HEK293 (cell line): Measurements from ENCODE around the gene DSCAML1.

Experiments used
- CTCF ChIA-PET: fragments of 350-600 bp; formaldehyde crosslinking; extraction: SDS; loops from one replicate; lab custom pipeline; 2021; ENCODE audit warnings: antibody characterized with exemption; lab: Yijun Ruan, JAX
- POLR2A ChIA-PET: fragments of 300-600 bp; formaldehyde crosslinking; extraction: SDS; loops from one replicate; lab custom pipeline; 2020; ENCODE audit warnings: antibody characterized with exemption, inconsistent platforms; lab: Yijun Ruan, JAX
- H3K27ac ChIP-seq: fragments of 200-500 bp; sonication (Bioruptor generic); 2 replicates; pipeline ENCODE4 v1.5.1; 2014; ENCODE audit warnings: low read depth, low read length, control low read depth, inconsistent platforms; ENCODE audit errors: extremely low read depth
- H3K36me3 ChIP-seq, 2 experiments: fragments of 200-500 bp in 1 of 2; sonication (Bioruptor generic) in 1 of 2; 1 replicate in 1 of 2; 2 replicates in 1 of 2; pipeline ENCODE4 v1.5.1; 2014 to 2017; ENCODE audit warnings: inconsistent platforms in 2 of 2, low read length in 2 of 2; ENCODE audit not compliant: control insufficient read depth in 2 of 2, insufficient read depth in 1 of 2
- H3K4me1 ChIP-seq: fragments of 200-500 bp; sonication (Bioruptor generic); 2 replicates; pipeline ENCODE4 v1.5.1; 2014; ENCODE audit warnings: mild to moderate bottlenecking, low read length, inconsistent platforms; ENCODE audit not compliant: control insufficient read depth, insufficient read depth
- H3K4me3 ChIP-seq: 2 replicates; pipeline ENCODE4 v1.5.1; 2011; ENCODE audit warnings: low read depth, mild to moderate bottlenecking, control low read depth, low read length, moderate library complexity
- H3K9me3 ChIP-seq: fragments of 200-500 bp; sonication (Bioruptor generic); 2 replicates; pipeline ENCODE4 v1.5.1; 2014; ENCODE audit warnings: low read depth, low read length, inconsistent platforms; ENCODE audit not compliant: control insufficient read depth, insufficient read depth
- FEZF1 ChIP-seq: fragments of 450-650 bp; formaldehyde crosslinking; IDR thresholded peaks from 2 replicates; pipeline ENCODE4 v1.5.1; 2016; ENCODE audit warnings: missing biosample characterization, missing genetic modification characterization
- GFI1B ChIP-seq: fragments of 450-650 bp; formaldehyde crosslinking; IDR thresholded peaks from 2 replicates; pipeline ENCODE4 v1.5.1; 2016; ENCODE audit warnings: missing biosample characterization, missing genetic modification characterization
- KLF1 ChIP-seq: fragments of 450-650 bp; formaldehyde crosslinking; IDR thresholded peaks from 2 replicates; pipeline ENCODE4 v1.5.1; 2016; ENCODE audit warnings: missing biosample characterization, missing genetic modification characterization
- MEIS1 ChIP-seq: sonication (generic); formaldehyde crosslinking; IDR thresholded peaks from 2 replicates; pipeline ENCODE4 v1.8.1; 2022; ENCODE audit warnings: missing genetic modification reagents, mild to moderate bottlenecking, borderline replicate concordance
- OVOL3 ChIP-seq: fragments of 450-650 bp; formaldehyde crosslinking; IDR thresholded peaks from 2 replicates; pipeline ENCODE4 v1.5.1; 2016; ENCODE audit warnings: missing biosample characterization, missing genetic modification characterization
- PRDM1 ChIP-seq: fragments of 450-650 bp; formaldehyde crosslinking; IDR thresholded peaks from 2 replicates; pipeline ENCODE4; 2016; ENCODE audit warnings: missing biosample characterization, missing genetic modification characterization
- SETDB1 ChIP-seq: IDR thresholded peaks from one replicate; pipeline ENCODE4 v1.6.1; 2017; ENCODE audit warnings: mild to moderate bottlenecking, low read length, moderate library complexity, mixed read lengths; ENCODE audit not compliant: insufficient read length
- SP2 ChIP-seq: fragments of 450-650 bp; formaldehyde crosslinking; IDR thresholded peaks from 2 replicates; pipeline ENCODE4 v1.5.1; 2016; ENCODE audit warnings: missing biosample characterization, missing genetic modification characterization
- YY2 ChIP-seq: fragments of 450-650 bp; formaldehyde crosslinking; IDR thresholded peaks from 2 replicates; pipeline ENCODE4 v1.5.1; 2016; ENCODE audit warnings: missing biosample characterization, missing genetic modification characterization
- ZBTB21 ChIP-seq: fragments of 450-650 bp; formaldehyde crosslinking; IDR thresholded peaks from 2 replicates; pipeline ENCODE4 v1.5.1; 2017; ENCODE audit warnings: missing biosample characterization, missing genetic modification characterization
- ZFP69B ChIP-seq: fragments of 450-650 bp; formaldehyde crosslinking; IDR thresholded peaks from 2 replicates; pipeline ENCODE4 v1.5.1; 2016; ENCODE audit warnings: missing biosample characterization, missing genetic modification characterization
- ZNF140 ChIP-seq: fragments of 450-650 bp; formaldehyde crosslinking; IDR thresholded peaks from 2 replicates; pipeline ENCODE4 v1.5.1; 2016; ENCODE audit warnings: missing biosample characterization, missing genetic modification characterization
- ZNF23 ChIP-seq: fragments of 450-650 bp; formaldehyde crosslinking; IDR thresholded peaks from 2 replicates; pipeline ENCODE4 v1.5.1; 2016; ENCODE audit warnings: missing biosample characterization, missing genetic modification characterization, borderline replicate concordance
- ZNF24 ChIP-seq: fragments of 450-650 bp; formaldehyde crosslinking; IDR thresholded peaks from 2 replicates; pipeline ENCODE4 v1.5.1; 2016; ENCODE audit warnings: missing biosample characterization, missing genetic modification characterization
- ZNF426 ChIP-seq: fragments of 450-650 bp; formaldehyde crosslinking; IDR thresholded peaks from 2 replicates; pipeline ENCODE4 v1.5.1; 2017; ENCODE audit warnings: missing biosample characterization, missing genetic modification characterization, mild to moderate bottlenecking, inconsistent platforms, moderate library complexity
- ZNF660 ChIP-seq: fragments of 450-650 bp; IDR thresholded peaks from 2 replicates; pipeline ENCODE4 v1.5.1; 2018; ENCODE audit warnings: missing biosample characterization, mild to moderate bottlenecking, missing genetic modification characterization
- ZNF768 ChIP-seq: fragments of 450-650 bp; formaldehyde crosslinking; IDR thresholded peaks from 2 replicates; pipeline ENCODE4 v1.5.1; 2018; ENCODE audit warnings: missing biosample characterization, mild to moderate bottlenecking, missing genetic modification characterization
- ZNF776 ChIP-seq: fragments of 450-650 bp; formaldehyde crosslinking; IDR thresholded peaks from 2 replicates; pipeline ENCODE4 v1.5.0; 2017; ENCODE audit warnings: missing biosample characterization, missing genetic modification characterization, borderline replicate concordance
- ZNF777 ChIP-seq: fragments of 450-650 bp; formaldehyde crosslinking; IDR thresholded peaks from 2 replicates; pipeline ENCODE4 v1.5.1; 2017; ENCODE audit warnings: missing biosample characterization, missing genetic modification characterization, borderline replicate concordance
- TF ChIP-seq, protein P1 (sequence below): fragments of 450-650 bp; formaldehyde crosslinking; conservative IDR thresholded peaks from 2 replicates; pipeline ENCODE4 v1.5.1; 2016; ENCODE audit warnings: low read depth, missing biosample characterization, missing genetic modification characterization
- TF ChIP-seq, protein P2 (sequence below): fragments of 450-650 bp; IDR thresholded peaks from 2 replicates; pipeline ENCODE4 v1.5.1; 2018; ENCODE audit warnings: missing biosample characterization, missing genetic modification characterization
- TF ChIP-seq, protein P3 (sequence below): fragments of 450-650 bp; formaldehyde crosslinking; IDR thresholded peaks from 2 replicates; pipeline ENCODE4 v1.5.1; 2016; ENCODE audit warnings: missing biosample characterization, missing genetic modification characterization
- TF ChIP-seq, protein P4 (sequence below): fragments of 450-650 bp; formaldehyde crosslinking; IDR thresholded peaks from 2 replicates; pipeline ENCODE4 v1.5.1; 2016; ENCODE audit warnings: missing biosample characterization, missing genetic modification characterization
- TF ChIP-seq, protein P5 (sequence below): fragments of 450-650 bp; formaldehyde crosslinking; IDR thresholded peaks from 2 replicates; pipeline ENCODE4 v1.5.1; 2016; ENCODE audit warnings: missing biosample characterization, missing genetic modification characterization
- TF ChIP-seq, protein P6 (sequence below): fragments of 450-650 bp; formaldehyde crosslinking; IDR thresholded peaks from 2 replicates; pipeline ENCODE4; 2016; ENCODE audit warnings: missing biosample characterization, missing genetic modification characterization

The DSCAML1 gene

DNA sequence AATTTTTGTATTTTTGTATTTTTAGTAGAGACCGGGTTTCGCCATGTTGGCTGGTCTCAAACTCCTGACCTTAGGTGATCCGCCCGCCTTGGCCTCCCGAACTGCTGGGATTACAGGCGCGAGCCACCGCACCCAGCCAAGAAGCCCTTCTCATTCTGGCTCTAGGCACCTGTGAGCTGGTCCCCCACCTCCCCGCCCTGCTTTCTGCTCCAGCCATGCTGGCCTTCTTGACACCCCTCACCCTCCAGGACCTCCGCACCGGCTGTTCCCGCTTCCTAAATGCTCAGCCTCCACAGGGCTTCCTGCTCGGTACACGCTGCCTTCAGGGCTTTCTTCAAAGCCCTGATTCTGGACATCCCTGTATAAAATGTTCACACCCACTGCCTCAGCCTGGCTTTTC, 33.1 kb upstream of the DSCAML1 start (continued):
- TF ChIP-seq, protein P1, sequence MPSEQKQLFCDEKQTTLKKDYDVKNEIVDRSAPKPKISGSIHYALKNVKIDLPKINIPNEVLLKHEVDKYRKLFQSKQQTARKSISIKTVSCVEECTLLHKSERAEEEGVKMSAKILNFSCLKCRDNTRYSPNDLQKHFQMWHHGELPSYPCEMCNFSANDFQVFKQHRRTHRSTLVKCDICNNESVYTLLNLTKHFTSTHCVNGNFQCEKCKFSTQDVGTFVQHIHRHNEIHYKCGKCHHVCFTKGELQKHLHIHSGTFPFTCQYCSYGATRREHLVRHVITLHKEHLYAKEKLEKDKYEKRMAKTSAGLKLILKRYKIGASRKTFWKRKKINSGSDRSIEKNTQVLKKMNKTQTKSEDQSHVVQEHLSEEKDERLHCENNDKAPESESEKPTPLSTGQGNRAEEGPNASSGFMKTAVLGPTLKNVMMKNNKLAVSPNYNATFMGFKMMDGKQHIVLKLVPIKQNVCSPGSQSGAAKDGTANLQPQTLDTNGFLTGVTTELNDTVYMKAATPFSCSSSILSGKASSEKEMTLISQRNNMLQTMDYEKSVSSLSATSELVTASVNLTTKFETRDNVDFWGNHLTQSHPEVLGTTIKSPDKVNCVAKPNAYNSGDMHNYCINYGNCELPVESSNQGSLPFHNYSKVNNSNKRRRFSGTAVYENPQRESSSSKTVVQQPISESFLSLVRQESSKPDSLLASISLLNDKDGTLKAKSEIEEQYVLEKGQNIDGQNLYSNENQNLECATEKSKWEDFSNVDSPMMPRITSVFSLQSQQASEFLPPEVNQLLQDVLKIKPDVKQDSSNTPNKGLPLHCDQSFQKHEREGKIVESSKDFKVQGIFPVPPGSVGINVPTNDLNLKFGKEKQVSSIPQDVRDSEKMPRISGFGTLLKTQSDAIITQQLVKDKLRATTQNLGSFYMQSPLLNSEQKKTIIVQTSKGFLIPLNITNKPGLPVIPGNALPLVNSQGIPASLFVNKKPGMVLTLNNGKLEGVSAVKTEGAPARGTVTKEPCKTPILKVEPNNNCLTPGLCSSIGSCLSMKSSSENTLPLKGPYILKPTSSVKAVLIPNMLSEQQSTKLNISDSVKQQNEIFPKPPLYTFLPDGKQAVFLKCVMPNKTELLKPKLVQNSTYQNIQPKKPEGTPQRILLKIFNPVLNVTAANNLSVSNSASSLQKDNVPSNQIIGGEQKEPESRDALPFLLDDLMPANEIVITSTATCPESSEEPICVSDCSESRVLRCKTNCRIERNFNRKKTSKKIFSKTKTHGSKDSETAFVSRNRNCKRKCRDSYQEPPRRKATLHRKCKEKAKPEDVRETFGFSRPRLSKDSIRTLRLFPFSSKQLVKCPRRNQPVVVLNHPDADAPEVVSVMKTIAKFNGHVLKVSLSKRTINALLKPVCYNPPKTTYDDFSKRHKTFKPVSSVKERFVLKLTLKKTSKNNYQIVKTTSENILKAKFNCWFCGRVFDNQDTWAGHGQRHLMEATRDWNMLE (tag by site-specific recombination), result no peak
- TF ChIP-seq ZNF768 (tag by site-specific recombination) (no peak), PRDM1 (tag by site-specific recombination) (no peak), ZFP69B (tag by site-specific recombination) (no peak), OVOL3 (tag by site-specific recombination) (no peak), ZNF24 (tag by site-specific recombination) (no peak), ZNF776 (tag by site-specific recombination) (no peak), ZNF426 (no peak), FEZF1 (tag by site-specific recombination) (no peak)
- TF ChIP-seq, protein P2, sequence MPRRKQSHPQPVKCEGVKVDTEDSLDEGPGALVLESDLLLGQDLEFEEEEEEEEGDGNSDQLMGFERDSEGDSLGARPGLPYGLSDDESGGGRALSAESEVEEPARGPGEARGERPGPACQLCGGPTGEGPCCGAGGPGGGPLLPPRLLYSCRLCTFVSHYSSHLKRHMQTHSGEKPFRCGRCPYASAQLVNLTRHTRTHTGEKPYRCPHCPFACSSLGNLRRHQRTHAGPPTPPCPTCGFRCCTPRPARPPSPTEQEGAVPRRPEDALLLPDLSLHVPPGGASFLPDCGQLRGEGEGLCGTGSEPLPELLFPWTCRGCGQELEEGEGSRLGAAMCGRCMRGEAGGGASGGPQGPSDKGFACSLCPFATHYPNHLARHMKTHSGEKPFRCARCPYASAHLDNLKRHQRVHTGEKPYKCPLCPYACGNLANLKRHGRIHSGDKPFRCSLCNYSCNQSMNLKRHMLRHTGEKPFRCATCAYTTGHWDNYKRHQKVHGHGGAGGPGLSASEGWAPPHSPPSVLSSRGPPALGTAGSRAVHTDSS (tag by site-specific recombination), result no peak
- TF ChIP-seq, protein P3, sequence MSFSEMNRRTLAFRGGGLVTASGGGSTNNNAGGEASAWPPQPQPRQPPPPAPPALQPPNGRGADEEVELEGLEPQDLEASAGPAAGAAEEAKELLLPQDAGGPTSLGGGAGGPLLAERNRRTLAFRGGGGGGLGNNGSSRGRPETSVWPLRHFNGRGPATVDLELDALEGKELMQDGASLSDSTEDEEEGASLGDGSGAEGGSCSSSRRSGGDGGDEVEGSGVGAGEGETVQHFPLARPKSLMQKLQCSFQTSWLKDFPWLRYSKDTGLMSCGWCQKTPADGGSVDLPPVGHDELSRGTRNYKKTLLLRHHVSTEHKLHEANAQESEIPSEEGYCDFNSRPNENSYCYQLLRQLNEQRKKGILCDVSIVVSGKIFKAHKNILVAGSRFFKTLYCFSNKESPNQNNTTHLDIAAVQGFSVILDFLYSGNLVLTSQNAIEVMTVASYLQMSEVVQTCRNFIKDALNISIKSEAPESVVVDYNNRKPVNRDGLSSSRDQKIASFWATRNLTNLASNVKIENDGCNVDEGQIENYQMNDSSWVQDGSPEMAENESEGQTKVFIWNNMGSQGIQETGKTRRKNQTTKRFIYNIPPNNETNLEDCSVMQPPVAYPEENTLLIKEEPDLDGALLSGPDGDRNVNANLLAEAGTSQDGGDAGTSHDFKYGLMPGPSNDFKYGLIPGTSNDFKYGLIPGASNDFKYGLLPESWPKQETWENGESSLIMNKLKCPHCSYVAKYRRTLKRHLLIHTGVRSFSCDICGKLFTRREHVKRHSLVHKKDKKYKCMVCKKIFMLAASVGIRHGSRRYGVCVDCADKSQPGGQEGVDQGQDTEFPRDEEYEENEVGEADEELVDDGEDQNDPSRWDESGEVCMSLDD (tag by site-specific recombination), result no peak
- TF ChIP-seq, protein P4, sequence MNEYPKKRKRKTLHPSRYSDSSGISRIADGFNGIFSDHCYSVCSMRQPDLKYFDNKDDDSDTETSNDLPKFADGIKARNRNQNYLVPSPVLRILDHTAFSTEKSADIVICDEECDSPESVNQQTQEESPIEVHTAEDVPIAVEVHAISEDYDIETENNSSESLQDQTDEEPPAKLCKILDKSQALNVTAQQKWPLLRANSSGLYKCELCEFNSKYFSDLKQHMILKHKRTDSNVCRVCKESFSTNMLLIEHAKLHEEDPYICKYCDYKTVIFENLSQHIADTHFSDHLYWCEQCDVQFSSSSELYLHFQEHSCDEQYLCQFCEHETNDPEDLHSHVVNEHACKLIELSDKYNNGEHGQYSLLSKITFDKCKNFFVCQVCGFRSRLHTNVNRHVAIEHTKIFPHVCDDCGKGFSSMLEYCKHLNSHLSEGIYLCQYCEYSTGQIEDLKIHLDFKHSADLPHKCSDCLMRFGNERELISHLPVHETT, result no peak

DNA sequence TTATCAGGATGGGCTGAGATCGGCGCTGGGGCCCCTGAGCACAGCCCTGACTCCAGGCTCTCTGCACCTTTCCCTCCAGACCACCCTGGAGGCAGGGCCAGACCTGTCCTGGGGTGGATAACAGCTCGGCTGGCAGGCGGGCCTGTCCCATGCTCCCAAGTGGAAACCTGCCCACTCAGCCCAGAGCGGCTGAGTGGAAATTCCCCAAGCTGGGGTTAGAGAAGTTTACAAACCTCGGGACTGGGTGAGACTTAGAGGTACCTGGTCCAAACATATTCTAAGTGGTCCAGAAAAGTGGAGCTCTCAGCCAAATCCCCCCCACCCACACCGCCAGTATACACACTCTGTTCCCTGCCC, 32.3 kb upstream of the DSCAML1 start:
- H3K27ac ChIP-seq, result no peak overlapping the region
- H3K36me3 ChIP-seq, result no peaks in the 10 kb centered on the region
- H3K4me3 ChIP-seq, result no peak overlapping the region
- H3K4me1 ChIP-seq, result no peaks in the 10 kb centered on the region
- POLR2A ChIA-PET, result no interaction called here
- no peaks in the 10 kb centered on the region for H3K9me3 ChIP-seq
- CTCF ChIA-PET, result interaction anchor here (0.5 to 10.2 kb wide), 2 partner anchors 11 to 385 kb away, joined by 4 to 78 read pairs; no protein-coding TSS in a partner anchor
- TF ChIP-seq, protein P5, sequence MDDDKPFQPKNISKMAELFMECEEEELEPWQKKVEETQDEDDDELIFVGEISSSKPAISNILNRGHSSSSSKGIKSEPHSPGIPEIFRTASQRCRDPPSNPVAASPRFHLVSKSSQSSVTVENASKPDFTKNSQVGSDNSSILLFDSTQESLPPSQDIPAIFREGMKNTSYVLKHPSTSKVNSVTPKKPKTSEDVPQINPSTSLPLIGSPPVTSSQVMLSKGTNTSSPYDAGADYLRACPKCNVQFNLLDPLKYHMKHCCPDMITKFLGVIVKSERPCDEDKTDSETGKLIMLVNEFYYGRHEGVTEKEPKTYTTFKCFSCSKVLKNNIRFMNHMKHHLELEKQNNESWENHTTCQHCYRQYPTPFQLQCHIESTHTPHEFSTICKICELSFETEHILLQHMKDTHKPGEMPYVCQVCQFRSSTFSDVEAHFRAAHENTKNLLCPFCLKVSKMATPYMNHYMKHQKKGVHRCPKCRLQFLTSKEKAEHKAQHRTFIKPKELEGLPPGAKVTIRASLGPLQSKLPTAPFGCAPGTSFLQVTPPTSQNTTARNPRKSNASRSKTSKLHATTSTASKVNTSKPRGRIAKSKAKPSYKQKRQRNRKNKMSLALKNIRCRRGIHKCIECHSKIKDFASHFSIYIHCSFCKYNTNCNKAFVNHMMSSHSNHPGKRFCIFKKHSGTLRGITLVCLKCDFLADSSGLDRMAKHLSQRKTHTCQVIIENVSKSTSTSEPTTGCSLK, result no peak
- TF ChIP-seq ZNF660 (tag by site-specific recombination) (no peak), SETDB1 (no peak), YY2 (tag by site-specific recombination) (no peak), GFI1B (tag by site-specific recombination) (no peak), KLF1 (tag by site-specific recombination) (no peak), MEIS1 (CRISPR knock-in tag) (no peak), SP2 (tag by site-specific recombination) (no peak), ZNF777 (tag by site-specific recombination) (no peak), ZNF23 (tag by site-specific recombination) (no peak), ZBTB21 (tag by site-specific recombination) (no peak), ZNF140 (tag by site-specific recombination) (no peak)
- TF ChIP-seq, protein P6, sequence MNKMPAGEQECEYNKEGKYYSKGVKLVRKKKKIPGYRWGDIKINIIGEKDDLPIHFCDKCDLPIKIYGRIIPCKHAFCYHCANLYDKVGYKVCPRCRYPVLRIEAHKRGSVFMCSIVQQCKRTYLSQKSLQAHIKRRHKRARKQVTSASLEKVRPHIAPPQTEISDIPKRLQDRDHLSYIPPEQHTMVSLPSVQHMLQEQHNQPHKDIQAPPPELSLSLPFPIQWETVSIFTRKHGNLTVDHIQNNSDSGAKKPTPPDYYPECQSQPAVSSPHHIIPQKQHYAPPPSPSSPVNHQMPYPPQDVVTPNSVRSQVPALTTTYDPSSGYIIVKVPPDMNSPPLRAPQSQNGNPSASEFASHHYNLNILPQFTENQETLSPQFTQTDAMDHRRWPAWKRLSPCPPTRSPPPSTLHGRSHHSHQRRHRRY (tag by site-specific recombination), result no peak
